ENCODE measurements around the gene ADD3.

- TF ChIP-seq CTCF (IDR thresholded peaks at IDR 0.05) = no peak
- TF ChIP-seq POLR2A (IDR thresholded peaks at IDR 0.05) = no peak
Observed at GRCh38 chr10:110039254-110039653, 31.5 kb downstream of the ADD3 start.
